Muscle of arm (tissue), 12 donors: Measurements from ENCODE around the gene RAB43. TPM values are rescaled to one million over a fixed set of nuclear protein-coding genes. Genes with fewer than 3 reads are reported as not detected.
"Not testable (repeated sequence)": the region's sequence is repeated elsewhere in the genome, so short reads cannot be mapped to it uniquely, and the experiment has no call there.

ENCODE experiments used
- DNase-seq: peaks from one replicate; pipeline ENCODE4 v3.0.0-alpha.2; 2013
- polyA plus RNA-seq, 12 donors: library from polyadenylated mRNA; unstranded; fragments of 120-200 nt; gene quantifications; one replicate each; pipeline ENCODE4 v1.2.1, GENCODE V29; 2013; ENCODE audit not compliant: insufficient read length in 12 of 12

Gene RAB43
- polyA plus RNA-seq, 12 donors, result 1.1 to 11.2 (median 1.9) TPM; not detected in 1

DNA sequence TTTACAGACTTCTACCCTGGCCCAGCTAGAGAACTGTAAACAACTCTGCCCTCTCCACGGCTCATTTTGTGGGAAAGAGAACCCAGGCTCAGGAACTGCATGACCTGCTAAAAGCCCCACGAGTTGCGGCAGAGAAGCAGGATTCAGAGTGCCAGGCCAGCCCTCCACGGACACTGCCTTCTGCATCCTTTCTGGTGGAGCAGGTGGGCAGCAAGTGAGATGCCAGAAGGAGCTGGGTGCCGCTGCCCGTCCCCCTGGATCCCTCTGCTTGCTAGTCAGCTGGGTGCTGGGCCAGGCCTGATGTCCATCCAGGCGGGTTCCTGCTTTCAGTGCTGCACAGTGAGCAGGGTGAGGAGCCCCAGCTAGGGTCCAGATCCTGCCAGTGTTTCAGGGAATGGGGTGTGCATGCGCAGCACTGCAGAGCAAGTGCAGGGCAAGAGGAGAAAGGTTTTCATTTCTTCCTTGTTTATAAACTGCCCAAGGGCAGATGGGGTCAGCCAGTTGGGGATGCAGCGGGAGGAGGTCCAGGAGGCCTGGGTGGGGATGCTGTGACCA lies 5.2 kb upstream of the RAB43 start:
- DNase-seq, result no peak

DNA sequence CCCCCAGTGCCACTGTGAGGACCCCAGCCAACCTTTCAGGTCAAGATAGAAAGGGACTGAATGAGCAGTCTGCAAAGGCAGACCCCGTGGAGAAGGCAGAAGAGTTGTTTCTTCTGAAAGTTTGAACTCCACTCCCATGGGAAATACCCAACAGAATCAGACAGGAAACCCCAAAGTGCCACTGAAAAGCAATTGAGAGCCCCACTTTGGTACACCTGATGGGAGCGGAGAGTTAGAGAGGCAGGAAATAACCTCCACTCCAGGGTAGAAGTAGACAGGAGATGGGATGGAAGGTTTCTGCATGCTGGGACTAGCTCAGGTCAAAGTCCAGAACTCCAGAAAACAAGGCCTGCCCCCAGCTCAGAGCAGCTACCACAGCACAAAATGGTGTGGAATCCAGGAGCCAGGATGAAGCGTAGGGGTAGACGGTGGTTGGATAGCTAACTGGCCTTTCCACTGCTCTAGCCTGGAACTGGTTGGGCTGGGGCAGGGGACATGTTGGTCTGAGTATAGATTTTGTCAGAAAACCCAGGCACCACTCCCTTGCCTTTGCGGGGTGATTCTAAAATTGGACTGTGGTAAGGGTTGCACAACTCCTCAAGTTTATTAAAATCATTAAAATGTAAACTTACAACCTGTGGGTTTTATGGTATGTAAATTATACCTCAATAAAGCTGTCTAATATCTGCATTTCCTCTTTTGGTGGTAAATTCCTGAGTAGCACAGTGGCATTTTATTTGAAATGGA lies 1.9 kb upstream of the RAB43 start:
- DNase-seq, result no peak

GRCh38 chr3:129122412-129123011 lies 908 bp upstream of the RAB43 start:
- peak; percentile 56 for DNase-seq

DNA sequence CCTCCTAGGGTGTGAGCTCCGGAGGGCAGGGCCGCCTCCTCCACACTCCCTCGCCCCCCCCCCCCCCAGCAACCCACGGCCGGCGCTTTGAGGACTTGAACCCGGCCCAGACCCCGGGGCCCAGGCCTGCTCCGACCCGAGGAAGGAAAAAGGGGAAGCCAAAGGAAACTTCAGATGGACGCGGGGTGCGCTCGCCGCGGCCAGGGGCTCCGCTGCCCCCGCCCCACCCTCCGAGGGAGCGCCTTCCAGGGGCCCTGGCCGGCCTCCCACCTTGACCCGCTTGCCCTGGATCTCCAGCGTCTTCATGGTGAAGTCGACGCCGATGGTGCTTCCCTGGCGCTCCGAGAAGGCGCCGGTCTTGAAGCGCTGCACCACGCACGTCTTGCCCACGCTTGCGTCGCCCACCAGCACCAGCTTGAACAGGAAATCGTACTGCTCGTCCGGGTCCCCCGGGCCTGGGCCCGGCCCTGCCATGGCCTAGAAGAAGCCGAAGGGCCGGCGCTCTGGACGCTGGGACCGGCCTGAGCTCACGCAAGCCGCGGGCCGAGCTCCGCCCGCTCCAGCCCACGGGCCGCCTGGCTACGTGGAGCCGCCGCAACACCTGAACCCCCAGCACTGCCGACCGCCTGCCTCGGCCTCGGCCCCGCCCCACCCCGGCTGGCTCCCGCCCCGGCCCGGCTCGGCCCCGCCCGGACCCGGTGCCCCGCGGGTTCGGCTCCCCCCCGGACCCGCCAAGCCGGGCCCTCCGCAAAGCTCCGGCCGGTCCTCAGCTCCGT lies 400 bp downstream of the RAB43 start:
- DNase-seq, result peak; percentile 38

DNA sequence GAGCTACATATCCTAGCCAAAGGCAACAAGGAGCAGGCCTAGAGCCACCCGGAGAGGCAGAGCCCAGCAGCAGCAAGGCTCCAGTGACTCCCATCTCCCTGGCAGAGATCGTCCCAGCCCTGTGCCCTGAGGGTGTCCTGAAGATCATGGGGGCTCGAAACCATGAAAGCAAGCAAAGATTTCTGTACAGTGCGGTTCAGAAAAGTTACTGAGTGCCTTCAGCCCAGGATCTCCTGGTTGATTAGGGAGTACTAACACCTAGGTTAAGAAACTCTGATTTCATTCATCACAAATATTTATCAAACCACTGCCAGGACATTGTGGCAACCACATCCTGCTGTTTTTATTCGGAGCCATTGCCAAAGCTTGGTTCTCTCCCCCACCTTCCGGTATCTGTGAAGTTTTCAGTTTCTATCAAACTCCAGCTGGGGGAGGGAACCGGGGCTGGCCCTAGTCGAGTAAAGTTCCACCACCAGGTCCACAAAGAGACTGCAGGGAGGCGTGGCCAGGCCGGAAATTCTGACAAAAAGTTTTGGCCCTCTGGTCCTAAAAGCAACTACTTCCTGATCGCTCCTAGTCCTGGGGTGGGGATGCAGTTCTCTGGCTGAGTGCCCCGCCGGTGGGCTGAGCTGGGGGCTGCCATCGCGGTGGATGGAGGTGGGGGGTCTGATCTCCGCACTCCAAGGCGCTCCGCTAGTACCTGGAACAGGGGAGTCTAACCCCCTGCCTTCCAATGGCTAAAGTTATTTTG lies 1.2 kb downstream of the RAB43 start:
- DNase-seq, result peak; percentile 86

DNA sequence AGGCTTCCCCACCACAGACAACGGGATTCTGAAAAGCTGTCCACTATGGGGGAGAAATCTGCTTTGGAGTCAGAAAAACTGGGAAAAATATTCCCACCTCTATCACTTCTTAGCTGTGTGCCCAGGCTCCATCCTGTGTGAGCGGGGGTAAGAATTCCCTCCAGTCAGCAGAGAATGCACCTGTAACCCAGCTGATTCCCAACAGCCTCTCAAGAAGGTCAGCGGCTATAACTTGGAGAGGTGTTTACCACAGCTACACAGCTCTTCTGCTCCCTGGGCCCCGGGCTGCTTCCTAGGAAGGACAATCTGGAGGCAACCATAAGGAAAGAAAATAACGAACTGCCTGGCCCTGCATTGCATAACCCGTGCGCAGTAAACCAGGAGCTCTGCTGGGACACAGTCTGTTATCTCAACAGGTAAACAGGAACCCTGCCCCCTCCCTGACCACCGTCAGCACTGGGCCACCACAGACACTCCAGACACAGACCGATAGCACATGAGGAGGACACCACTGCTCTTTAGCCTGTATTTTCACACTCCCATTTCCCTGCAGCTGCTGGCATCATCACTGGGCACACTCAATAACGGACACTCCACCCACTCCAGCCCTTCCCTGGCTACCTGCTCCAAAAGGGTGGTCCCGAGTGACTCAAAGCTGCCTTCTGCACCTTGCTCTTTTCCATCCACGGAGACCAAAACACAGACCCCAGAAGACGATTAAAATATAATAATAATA lies 2.1 kb downstream of the RAB43 start:
- no peak for DNase-seq

GRCh38 chr3:129118745-129119144 lies 2.9 kb downstream of the RAB43 start:
- no peak for DNase-seq

DNA sequence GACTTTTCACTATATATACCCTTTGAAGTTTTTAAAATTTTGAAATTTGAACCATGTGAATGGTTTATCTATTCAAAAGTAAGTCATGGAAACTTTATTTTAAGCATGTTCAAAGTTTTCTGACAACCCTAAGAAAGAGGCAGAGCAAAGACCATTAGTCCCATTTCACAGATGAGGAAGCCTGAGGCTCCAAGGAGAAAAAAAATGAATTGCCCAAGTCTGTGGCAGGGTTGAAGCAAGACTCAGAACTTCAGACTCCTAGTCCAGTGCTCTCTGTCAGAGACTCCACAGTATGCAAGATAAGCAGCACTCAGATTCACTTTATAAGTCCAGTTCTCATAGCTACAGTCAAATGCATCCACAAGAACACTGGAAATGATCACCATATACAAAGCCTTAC lies 4.5 kb downstream of the RAB43 start:
- DNase-seq, result no peak

DNA sequence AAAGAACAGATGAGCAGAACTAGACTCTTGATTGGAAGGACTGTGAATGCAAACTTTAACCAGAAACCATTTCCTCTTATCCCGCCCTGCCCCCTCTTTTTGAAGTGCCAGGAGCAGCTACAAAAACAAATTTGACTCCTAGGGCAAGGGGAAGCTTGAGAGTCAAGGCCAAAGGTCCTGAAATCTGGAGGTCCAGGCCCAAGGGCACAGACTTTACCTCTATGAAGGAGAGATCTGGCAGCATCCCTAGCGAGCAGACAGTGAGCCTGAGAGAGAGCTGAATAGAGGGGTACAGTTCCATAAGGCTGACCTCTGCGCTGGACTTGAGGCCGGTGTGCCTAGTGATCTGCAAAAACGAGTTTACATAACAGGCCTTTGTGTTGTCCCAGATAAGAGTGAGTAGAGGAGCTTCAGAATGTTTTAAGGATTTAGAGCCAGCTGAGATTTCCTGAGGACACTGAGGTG lies 5.1 kb downstream of the RAB43 start:
- no peak for DNase-seq

- DNase-seq, result no peak
Measured at GRCh38 chr3:129114455-129114854, 7.1 kb downstream of the RAB43 start.

- DNase-seq, result no peak
Measured at GRCh38 chr3:129112308-129113052, 9.1 kb downstream of the RAB43 start.

GRCh38 chr3:129111076-129111780 lies 10.4 kb downstream of the RAB43 start:
- DNase-seq, result not testable (repeated sequence)

GRCh38 chr3:129107793-129108192 lies 13.8 kb downstream of the RAB43 start:
- no peak for DNase-seq

- no peak for DNase-seq
Measured at GRCh38 chr3:129106866-129107565, 14.6 kb downstream of the RAB43 start.

DNA sequence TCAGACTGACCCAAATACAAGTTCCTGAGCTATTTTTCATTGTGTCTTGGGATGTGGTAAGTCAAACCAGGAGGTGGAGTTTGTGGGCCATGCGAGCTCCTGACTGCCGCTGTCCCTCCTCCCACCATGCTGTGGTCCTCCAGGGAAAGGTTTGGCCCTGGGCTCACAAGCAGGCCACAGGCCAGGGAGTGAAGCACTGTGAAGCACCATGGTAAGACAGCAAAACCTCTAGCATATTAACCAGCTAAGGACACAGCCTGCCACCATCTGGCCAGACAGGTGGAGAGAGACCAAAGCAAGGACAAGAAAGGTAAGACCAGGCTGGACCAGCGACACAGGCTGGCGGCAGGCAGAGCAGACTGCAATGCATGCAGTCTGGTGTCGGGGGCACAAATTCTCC lies 15.3 kb downstream of the RAB43 start:
- no peak for DNase-seq

DNA sequence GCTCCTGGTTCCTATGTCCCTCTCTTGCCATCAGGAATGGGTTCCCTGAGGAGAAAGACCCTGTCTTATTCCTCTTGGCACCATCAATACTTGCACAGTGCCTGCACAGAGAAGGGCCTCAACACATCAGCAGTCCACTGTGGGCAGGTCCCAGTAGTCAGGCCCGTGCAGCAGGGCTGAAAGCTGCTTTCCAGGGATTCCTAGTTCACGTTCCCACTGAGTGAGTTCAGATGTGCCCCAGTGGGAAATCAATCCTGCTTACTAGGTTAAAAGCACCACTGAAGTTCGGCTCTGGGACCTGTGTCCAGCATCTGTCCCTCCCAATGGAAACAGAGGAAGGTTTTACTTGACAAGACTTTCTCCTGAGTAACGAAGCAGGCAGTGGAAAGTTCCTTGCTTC lies 15.7 kb downstream of the RAB43 start:
- no peak for DNase-seq

DNA sequence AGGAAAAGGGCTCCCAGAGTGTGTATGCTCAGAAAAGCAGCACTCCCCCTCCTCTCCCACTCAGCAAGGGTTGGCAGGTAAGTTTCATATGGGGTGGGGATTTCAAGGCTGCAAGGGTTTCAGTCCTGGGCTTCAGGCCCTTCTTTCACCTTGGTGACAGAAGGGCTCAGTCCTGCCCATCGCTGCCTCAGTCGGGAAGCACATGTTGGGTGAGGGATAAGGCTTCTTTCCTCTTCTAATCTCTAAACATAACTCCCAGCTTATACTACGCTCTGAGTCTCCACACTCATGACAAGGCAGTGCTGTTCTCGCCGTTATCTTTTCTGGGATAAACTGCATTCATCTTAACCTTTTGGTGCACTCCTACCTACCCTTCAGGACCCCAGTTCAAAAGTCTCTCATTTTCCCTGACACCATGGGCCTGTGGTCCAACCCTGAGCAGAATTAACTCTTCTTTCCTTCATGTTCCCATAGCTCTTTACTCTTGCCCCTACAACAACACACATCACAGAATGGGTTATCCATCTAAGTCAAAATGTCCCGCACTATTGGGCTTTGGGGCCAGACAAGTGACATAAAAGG lies 17.0 kb downstream of the RAB43 start:
- no peak for DNase-seq

GRCh38 chr3:129104051-129104450 lies 17.6 kb downstream of the RAB43 start:
- no peak for DNase-seq

- DNase-seq, result no peak
Measured at GRCh38 chr3:129103296-129103695, 18.3 kb downstream of the RAB43 start.
